ENCODE data around the gene TUB.

GRCh38 chr11:8035200-8035855 lies 45.7 kb upstream of the TUB start:
- TF ChIP-seq CTCF (IDR thresholded peaks at IDR 0.05) (no peak), EZH2 (IDR thresholded peaks at IDR 0.05; ENCODE audit: borderline replicate concordance, insufficient read depth, low read depth, low read length, poor library complexity, severe bottlenecking) (no peak)

Measured in B cell (primary cell).